ENCODE data around the gene LDLRAP1.
"Not testable (repeated sequence)": the region's sequence is repeated elsewhere in the genome, so short reads cannot be mapped to it uniquely, and the experiment has no call there.

Gene LDLRAP1

DNA sequence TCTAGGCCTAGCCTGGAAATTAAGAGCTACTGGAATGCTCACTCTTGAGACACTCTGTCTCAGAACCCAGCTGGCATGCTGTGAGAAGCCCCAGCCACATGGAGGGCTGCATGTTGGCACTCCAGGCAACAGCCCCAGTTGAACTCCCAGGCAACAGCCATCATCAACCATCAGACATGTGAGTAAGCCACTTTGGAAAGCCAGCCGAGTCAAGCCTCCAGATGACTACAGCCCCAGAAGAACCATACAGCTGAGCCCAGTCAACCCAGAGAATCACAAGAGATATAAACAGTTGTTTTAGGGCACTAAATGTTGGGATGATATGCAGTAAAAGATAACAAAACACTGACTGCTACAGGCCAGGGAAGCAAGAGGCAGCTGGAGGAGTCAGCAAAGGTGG is 55.5 kb downstream of the LDLRAP1 start:
- no peak for DNase-seq (ENCODE audit: low read depth)
- no peak overlapping the region for H3K4me3 ChIP-seq (replicated peaks; ENCODE audit: low read depth, low read length)
- TF ChIP-seq, protein P1, sequence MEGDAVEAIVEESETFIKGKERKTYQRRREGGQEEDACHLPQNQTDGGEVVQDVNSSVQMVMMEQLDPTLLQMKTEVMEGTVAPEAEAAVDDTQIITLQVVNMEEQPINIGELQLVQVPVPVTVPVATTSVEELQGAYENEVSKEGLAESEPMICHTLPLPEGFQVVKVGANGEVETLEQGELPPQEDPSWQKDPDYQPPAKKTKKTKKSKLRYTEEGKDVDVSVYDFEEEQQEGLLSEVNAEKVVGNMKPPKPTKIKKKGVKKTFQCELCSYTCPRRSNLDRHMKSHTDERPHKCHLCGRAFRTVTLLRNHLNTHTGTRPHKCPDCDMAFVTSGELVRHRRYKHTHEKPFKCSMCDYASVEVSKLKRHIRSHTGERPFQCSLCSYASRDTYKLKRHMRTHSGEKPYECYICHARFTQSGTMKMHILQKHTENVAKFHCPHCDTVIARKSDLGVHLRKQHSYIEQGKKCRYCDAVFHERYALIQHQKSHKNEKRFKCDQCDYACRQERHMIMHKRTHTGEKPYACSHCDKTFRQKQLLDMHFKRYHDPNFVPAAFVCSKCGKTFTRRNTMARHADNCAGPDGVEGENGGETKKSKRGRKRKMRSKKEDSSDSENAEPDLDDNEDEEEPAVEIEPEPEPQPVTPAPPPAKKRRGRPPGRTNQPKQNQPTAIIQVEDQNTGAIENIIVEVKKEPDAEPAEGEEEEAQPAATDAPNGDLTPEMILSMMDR (IDR thresholded peaks at IDR 0.05; ENCODE audit: low read length, missing control alignments): no peak

DNA sequence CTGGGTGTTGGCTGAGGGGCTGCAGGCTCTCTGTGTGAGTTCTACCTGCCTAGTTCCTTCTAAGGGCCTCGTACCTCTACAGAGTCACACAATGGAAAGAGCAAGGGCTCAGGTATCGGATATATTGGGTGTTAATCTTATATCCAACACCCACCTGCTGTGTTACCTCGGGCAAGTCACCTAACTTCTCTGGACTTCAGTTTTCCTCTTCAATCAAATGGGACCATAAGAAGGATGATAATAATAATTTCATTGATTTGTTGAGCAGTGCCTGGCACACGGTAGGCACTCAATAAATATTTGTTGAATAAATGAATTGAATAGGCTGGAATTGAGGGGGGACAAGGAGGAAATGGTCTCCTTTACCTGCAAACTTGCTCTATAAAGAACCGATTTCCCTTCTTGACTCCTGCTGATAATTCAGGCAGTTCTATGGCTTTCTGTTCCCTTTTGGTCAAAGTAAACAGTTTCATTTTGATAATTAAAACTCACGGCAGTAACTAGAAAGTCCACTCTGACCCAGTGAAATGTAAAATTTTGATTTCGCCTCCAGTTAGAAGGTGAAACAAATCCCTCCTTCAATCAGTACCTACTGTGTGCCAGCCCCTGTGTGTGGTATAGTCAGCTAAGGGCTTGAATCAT is 56.7 kb downstream of the LDLRAP1 start:
- TF ChIP-seq, protein P1 (IDR thresholded peaks at IDR 0.05; ENCODE audit: low read length, missing control alignments): no peak
- no peak overlapping the region for H3K4me3 ChIP-seq (replicated peaks; ENCODE audit: low read depth, low read length)
- no peak for DNase-seq (ENCODE audit: low read depth)

- DNase-seq (ENCODE audit: low read depth); H3K4me3 ChIP-seq (replicated peaks; ENCODE audit: low read depth, low read length): not testable (repeated sequence)
Observed at GRCh38 chr1:25600971-25601699, 57.7 kb downstream of the LDLRAP1 start.

- not testable (repeated sequence) for DNase-seq (ENCODE audit: low read depth)
Observed at GRCh38 chr1:25603779-25604538, 60.6 kb downstream of the LDLRAP1 start.

DNA sequence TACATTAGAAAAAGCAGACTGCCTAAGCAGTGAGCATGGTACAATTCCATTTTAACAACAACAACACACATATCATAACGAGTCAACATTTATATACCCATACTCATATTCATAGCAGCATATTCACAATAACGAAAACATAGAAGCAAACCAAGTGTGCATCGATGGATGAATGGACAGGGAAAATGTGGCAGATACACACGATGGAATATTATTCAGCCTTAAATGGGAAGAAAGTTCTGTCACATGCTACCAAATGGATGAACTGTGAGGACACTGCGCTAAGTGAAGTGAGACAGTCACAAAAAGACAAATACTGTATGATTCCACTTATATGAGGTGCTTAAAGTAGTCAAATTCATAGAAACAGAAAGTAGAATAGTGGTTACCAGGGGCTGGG is 63.7 kb downstream of the LDLRAP1 start:
- H3K4me3 ChIP-seq (replicated peaks; ENCODE audit: low read depth, low read length): no peak overlapping the region
- DNase-seq (ENCODE audit: low read depth): no peak
- TF ChIP-seq, protein P1 (IDR thresholded peaks at IDR 0.05; ENCODE audit: low read length, missing control alignments): no peak

More at GRCh38 chr1:25603779-25604538, 60.6 kb downstream of the LDLRAP1 start:
- not testable (repeated sequence) for H3K4me3 ChIP-seq (replicated peaks; ENCODE audit: low read depth, low read length)

DNA sequence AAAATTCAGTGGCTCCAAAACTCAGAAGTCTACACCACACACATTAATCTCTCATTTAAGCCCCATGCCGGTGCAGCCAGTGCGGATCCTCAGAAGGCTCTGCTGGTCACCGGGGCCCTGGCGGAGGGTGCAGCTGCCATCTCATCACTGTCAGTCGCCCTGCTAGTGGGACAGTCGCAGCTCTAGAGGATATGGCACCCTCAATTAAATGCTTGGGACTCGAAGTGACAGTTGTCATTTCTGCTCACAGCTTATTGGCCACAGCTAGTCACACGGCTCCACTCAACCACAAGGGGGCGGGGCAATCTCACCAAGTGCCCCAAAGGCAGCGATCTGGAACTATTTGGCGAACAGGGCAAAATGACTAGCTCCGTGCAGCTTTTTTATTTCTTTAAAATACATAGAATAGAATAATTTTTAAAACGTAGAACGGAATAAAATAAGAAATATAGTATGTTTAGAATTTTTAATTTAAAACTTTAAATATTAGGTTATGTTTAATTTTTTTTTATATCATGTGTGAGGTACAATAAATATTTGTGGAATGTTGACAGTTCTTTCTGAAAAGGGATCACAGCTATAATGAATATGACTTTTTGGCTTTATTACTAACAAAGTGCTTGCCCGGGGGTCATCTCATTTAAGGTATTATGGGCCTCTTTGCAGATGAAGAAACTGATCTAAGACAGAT is 65.2 kb downstream of the LDLRAP1 start:
- no peak overlapping the region for H3K4me3 ChIP-seq (replicated peaks; ENCODE audit: low read depth, low read length)
- TF ChIP-seq, protein P1 (IDR thresholded peaks at IDR 0.05; ENCODE audit: low read length, missing control alignments): peak; percentile 62

DNA sequence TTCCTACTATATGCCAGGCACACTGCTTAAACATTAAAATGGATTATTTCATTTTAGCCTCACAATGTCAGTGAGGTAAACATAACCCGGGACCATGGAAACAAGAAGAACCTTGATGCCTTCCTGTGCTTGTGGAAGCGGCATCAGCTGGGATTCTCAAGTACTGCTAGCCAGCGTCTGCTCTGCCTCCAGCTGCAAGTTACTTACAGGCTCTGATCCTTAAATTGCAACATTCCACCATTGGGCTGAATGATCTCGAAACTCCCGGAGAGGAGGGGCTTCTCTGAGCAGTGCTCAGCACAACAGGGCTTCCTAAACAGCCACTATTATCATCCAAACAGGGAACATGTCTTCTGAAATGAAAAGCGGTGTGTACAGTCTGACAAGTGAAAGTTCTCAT is 66.5 kb downstream of the LDLRAP1 start:
- no peak overlapping the region for H3K4me3 ChIP-seq (replicated peaks; ENCODE audit: low read depth, low read length)
- TF ChIP-seq, protein P1 (IDR thresholded peaks at IDR 0.05; ENCODE audit: low read length, missing control alignments): no peak
- DNase-seq (ENCODE audit: low read depth): peak; percentile 45

More for the DNA sequence above, 65.2 kb downstream of the LDLRAP1 start:
- peak; percentile 76 for DNase-seq (ENCODE audit: low read depth)
